ENCODE data around the gene MLIP. TPM values are rescaled to one million over a fixed set of nuclear protein-coding genes. Genes with fewer than 3 reads are reported as not detected.
A peak's percentile ranks its signal among the peaks of the same experiment; 100 is the strongest.

Gene MLIP
- total RNA-seq, 1 donor from 2014 or later: 0.20 TPM

DNA sequence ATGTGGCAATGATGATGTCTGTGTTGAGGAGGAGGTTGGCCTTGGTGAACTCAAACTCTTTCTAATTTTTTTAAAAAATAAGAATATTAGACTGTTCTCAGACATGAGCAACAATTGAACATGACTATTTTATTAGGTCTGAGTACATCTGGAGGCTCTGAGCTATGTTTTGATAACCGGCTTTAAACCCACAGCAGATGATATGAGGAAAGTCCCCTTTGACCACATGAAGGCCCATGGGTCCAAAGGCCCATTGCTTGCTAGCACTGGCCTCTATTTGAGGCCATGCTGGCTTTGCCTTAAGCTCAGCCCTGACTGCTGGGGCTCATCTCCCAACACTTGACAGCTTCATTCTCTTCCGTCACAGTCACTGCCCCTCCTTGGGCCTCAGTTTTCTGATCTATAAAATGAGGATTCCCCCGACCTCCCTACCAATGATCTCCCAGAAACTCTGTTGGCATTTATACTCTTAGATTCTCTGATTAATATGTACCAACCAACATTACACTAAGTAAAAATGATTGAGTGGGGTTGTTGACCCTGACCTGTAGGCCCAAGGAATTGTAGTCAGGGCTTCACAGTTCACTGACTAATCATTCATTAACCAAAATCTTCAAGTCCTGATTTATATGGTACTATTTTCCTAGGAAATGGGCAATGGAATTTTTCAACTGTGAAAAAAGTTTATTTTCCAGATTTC is 173.1 kb downstream of the MLIP start:
- no peak for DNase-seq (ENCODE audit: low spot score)

DNA sequence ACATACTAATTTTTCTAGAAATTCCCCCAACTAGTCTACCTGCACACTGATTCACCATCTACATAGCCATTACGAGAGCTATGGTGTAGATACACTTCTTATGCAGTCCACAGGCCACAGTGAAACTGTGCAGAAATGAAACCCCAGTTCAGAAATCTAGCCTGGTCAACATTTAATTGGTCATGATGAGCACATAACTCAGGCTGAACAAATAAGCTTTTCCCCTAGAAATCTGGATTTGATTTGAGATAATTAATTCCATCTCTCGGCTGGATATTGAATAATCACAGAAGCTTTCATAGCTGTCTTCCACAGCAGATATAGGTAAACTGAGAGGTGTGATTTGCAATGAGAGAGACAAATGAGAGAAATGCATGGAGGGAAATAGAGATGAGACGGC is 174.4 kb downstream of the MLIP start:
- no peak for DNase-seq (ENCODE audit: low spot score)

DNA sequence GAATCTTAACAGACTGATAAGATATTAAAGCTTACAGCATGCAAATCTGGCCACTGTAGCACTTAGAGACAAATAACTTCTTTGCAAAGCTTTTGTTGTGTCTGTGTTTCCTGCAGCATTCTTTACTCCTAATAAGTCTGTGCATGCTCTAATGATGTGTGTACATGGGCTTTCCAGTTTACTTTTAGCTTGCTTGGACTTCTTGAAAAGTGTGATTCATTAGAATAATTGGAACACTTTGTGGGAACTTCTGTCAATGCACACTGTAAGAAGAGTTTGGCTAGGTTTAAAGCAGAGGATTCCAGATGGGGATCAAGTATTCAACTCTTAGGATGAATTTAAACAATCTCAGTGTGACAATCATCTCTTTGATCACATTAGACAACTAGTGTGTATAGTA is 174.9 kb downstream of the MLIP start:
- no peak for DNase-seq (ENCODE audit: low spot score)

DNA sequence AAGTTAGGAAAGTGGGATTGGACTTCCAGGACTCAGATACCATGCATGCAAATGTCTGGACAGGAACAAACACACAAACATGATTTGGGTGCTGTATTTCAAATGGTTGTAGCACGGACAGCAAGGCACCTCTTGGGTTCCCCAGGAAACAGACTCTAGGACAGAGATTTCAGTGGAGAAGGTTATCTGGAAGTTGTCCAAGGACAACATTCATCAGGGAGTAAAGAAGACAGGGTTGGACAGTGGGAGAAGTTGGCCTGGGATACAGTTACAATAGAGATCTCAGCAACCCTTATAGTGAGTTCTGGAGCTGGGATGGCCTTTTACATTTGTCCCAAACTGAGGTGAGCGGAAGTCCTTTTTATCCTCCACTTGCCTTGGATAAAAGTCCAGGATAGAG is 177.2 kb downstream of the MLIP start:
- no peak for DNase-seq (ENCODE audit: low spot score)

DNA sequence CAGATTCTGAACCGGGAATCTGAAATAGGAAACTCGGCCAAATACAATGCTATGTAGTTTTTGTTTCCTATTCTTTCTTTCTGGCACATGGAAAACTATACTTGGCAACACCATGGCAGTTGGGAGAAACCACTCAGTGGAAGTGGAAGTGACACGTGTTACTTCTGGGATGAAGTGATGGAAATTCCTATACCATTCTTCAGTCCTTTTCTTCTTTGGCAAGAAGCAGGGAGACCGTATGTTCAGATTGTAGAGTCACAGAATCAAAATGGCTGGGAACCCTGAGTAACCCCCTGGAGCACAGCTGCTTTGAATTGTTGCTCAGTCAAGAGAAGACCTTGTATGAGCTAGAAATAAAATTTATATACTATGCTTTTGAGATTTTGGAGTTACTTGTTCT is 178.2 kb downstream of the MLIP start:
- no peak for DNase-seq (ENCODE audit: low spot score)

DNA sequence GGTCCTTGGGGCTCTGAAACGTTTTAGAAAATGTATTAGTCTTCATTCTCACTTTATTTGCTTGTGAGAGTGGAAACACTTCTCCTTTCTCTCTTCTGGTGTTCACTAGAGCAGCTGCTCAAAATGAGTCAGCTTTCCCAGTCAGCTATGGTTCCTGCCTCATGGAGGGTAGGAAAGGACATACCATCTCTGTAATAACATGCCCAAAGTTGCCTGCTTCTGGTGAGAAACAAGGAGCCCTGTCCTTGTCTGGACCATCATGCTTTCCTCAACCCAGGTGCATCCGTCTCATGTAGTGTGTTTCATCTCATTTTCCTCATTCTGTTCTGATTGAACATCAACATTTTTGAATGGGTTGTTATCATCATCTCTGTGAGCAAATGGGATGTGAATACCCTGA is 179.9 kb downstream of the MLIP start:
- DNase-seq (ENCODE audit: low spot score): no peak

DNA sequence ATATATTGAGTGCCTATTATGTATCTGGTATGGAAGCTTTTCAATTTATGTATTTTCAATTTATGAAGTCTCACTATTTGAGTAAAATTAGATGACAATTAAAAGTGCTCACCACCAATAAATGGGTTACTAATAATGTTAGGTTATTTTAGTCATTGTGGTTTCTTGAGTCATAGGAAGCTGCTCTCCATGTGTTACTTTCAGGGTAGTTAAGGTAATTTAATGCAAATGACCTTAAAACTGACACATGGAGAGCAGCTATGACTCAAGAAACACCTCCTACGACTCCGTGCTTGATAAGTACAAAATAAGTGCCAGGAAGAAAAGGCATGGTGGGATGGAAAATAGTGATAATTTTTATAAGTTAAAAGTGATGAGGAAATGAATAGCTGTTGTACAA is 180.5 kb downstream of the MLIP start:
- no peak for DNase-seq (ENCODE audit: low spot score)

DNA sequence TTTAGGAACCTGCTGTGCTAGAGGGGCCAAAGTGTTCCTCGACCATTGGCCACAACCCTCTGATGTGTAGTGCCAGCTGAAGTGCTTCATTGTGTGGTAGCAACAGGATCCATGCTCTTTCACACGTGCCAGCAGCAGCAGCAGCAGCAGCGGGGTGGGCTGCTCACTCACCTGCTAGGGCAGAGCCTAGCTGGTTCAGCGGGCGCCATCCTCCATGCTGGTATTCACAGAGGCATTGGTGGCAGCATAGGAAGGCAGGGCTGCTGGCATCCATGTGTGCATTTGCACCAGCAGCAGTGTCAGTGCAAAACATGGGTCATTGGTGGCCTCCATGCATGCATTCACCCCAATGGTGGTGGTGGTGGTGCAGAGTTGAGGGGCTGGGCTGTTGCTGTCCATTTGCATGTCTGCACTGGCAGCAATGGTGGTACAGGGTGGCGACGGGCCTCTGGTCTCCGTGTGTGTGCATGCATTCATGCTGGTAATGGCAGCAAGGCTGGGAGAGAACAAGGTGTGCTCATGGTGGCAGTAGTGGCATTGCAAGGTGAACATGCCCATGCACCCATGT is 183.8 kb downstream of the MLIP start:
- no peak for DNase-seq (ENCODE audit: low spot score)

DNA sequence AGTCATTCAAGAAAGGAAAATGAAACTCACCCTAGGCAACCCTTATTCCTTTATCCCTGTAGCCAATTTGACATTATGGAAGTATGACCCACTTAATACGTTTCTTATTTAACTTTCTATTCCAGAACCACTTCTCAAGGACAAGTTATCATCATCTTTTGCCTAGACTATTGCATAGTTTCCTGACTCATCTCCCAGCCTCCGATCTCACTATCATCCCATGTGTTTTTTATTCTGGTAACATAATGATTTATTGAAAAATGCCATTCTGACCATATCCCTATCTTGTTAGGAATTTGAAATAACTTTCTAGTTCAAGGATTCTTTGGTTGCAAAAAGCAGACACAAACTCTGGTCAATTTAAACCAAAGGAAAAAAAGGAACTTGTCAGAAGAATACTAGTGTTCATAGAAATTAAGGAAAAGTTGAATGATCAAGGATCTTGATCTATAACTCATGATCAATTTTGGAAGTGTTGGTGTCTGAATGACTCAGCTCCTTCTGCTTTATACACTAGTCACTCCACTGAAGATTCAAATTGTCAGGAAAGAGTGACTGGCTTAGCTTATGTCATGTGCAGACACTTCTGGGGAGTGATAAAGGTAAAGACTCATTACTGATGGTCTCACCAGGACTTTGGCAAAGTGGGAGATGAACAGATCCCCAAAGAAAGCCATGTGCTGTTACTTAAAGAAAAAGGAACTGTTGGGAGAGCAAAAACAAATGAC is 188.5 kb downstream of the MLIP start:
- no peak for DNase-seq (ENCODE audit: low spot score)

DNA sequence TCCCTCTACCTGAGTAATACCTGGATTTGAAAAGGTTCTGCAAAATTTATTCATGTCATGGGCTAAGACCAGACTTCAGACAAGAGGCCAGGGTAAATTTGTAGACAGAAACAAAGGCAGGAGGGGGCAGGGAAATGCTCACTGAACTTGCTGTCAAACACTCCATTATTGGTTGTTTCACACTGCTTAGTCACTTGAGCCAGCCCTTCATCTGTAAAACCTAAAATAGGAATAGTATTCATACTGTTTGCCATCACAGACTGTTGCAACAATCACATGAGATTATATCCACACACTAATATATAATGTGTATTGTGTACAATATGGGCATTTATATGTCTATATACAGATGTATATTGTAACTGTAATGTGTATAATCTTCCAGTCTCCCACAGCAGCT is 190.5 kb downstream of the MLIP start:
- no peak for DNase-seq (ENCODE audit: low spot score)

DNA sequence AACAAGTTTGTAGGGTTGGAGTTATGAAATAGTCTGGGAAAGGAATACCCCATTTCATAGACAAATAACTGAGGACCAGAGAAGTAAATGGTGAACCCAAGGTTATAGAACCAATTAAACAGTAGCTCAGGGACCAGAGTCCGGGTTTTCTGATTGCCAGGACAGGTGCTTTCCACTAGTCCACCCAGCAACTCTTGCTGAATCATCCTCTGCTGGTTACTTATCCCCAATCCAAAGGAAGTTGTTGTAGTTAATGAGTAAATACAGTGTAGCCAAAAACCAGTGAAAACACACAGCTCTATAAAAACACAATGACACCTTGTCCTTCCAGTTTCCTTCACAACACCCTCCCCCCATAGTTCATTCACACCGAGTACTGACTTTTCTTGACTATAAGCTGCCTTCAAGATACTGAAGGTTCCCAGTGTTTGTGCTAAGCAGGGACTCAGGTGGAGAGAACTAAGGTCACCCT is 196.2 kb downstream of the MLIP start:
- DNase-seq (ENCODE audit: low spot score): peak; percentile 62

DNA sequence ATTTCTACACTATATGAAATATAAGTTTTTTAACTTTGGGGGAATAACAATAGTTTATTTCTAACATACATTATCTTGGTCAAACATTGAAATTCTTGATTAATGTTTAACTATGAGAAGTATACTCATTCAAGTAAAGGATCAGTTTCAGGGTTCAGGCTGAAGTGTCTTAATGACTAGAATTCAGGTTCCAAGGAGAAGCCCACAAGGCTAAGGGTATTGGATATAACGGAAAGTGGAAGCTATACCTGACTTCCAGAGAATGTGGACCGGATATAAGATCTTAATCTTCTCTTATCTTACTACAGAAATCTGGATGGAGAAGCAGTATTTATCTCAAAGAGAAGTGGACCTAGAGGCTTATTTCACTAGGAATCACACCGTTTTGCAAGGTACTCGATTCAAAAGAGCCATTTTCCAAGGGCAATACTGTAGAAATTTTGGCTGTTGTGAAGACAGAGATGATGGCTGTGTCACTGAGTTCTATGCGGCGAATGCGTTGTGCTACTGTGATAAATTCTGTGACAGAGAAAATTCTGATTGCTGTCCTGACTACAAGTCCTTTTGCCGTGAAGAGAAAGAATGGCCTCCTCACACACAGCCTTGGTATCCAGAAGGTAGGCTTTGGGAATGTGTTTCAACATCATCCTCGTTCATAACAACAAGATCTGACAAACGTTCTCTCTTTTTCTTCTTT is 197.2 kb downstream of the MLIP start, which contains the start of gene TINAG:
Gene TINAG (plus strand): TSS at position 153 of the 697 bp plus-strand sequence. CDS start 110 bp downstream, at position 263.
- DNase-seq (ENCODE audit: low spot score): no peak

DNA sequence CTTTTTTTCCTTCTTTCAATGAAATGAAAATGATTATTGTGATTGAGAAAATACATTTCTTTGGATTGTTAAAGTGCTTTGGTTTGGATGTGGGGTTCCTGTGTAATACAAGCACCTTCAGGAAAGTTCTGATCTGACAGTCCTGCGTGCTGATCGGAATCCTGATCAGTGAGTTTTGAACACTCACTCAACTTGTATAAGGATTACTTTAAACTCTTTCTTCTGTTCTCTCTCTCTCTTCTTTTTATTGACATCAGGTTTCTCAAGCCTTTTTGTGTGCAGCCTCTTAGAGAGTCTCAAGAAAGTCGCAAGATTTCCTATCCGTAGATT is 197.7 kb downstream of the MLIP start:
- DNase-seq (ENCODE audit: low spot score): no peak

DNA sequence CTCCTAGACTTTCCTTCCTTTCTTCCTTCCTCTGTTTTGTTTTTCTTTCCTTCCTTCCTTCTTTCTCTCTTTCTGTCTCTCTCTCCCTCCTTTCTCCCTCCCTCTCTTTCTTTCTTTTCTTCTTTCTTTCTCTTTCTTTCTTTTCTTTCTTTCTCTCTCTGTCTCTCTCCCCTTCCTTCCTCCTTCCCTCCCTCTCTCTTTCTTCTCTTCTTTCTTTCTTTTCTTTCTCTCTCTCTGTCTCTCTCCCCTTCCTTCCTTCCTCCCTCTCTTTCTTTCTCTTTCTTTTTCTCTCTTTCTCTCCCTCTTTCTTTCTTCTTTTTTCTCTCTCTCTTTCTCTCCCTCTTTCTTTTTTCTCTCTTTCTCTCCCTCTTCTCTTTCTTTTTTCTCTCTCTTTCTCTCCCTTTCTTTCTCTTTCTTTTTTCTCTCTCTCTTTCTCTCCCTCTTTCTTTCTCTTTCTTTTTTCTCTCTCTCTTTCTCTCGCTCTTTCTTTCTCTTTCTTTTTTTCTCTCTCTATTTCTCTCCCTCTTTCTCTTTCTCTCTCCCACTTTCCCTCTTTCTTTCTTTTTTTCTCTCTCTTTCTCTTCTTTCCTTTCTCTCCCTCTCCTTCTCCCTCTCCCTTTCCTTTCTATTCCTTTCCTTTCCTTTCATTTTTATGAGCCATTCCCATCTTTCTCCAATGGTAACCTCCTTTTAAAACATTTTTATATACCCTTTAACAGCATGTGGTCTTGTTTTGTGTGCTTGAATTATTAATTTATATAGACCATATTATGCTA is 199.3 kb downstream of the MLIP start:
- DNase-seq (ENCODE audit: low spot score): no peak

DNA sequence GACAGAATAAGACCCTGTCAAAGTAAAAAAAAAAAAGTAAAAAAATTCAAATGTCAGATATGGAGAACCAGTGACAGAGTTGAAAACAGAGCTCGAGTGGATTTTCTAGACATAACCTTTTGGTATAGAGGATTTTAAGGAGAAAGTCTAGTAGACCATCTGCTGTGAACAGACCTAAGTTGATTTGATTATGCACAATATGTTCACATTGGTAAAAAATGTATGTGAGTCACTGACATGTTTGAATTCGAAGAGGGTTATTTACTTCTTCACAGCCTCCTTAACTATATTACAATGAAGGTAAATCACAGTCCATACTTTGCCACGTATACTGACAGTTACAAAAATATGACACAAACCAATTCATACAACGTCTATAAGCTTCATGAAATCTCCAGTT is 204.4 kb downstream of the MLIP start:
- DNase-seq (ENCODE audit: low spot score): no peak

Other genes starting within 250 kb of the MLIP start
- 8.8 TPM for gene TINAG, start 197.0 kb downstream of the MLIP start, total RNA-seq

All from mucosa of gallbladder (tissue), 1 donor.